ENCODE data around the gene IGFBP6.

Gene IGFBP6

DNA sequence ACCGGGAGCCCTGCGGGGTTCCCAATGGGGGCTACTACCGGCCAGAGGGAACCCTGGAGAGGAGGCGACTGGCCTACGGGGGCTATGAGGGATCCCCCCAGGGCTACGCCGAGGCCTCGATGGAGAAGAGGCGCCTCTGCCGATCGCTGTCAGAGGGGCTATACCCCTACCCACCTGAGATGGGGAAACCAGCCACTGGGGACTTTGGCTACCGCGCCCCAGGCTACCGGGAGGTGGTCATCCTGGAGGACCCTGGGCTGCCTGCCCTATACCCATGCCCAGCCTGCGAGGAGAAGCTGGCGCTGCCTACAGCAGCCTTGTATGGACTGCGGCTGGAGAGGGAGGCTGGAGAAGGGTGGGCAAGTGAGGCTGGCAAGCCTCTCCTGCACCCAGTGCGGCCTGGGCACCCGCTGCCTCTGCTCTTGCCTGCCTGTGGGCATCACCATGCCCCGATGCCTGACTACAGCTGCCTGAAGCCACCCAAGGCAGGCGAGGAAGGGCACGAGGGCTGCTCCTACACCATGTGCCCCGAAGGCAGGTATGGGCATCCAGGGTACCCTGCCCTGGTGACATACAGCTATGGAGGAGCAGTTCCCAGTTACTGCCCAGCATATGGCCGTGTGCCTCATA lies 37.9 kb upstream of the IGFBP6 start:
- DNase-seq (ENCODE audit: low read depth in 3 of 3) = no peak

DNA sequence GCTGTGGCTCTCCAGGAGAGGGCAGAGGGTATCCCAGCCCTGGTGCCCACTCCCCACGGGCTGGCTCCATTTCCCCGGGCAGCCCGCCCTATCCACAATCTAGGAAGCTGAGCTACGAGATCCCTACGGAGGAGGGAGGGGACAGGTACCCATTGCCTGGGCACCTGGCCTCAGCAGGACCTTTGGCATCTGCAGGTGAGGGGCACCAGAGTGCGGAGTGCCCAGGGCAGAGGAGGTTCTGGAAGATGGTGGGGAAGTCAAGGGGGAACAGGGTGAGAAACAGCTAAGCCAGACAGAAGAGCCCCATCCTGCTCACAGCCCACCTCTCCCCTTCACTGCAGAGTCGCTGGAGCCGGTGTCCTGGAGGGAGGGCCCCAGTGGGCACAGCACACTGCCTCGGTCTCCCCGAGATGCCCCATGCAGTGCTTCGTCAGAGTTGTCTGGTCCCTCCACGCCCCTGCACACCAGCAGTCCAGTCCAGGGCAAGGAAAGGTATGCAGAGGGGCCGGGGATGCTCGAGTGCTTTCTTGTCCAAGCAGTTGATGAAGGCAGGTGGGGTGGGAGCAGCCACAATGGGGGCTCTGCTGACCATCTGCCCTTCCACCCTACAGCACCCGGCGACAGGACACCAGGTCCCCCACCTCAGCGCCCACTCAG lies 37.3 kb upstream of the IGFBP6 start:
- no peak for DNase-seq (ENCODE audit: low read depth in 3 of 3)

DNA sequence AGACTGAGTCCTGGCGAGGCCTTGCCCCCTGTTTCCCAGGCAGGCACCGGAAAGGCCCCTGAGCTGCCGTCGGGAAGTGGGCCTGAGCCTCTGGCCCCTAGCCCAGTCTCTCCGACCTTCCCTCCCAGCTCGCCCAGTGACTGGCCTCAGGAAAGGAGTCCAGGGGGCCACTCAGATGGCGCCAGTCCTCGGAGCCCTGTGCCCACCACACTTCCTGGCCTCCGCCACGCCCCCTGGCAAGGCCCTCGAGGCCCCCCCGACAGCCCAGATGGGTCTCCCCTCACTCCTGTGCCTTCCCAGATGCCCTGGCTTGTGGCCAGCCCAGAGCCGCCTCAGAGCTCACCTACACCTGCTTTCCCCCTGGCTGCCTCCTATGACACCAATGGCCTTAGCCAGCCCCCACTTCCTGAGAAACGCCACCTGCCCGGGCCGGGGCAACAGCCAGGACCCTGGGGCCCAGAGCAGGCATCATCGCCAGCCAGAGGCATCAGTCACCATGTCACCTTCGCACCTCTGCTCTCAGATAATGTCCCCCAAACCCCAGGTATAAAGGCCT lies 36.7 kb upstream of the IGFBP6 start:
- DNase-seq (ENCODE audit: low read depth in 3 of 3) = no peak

DNA sequence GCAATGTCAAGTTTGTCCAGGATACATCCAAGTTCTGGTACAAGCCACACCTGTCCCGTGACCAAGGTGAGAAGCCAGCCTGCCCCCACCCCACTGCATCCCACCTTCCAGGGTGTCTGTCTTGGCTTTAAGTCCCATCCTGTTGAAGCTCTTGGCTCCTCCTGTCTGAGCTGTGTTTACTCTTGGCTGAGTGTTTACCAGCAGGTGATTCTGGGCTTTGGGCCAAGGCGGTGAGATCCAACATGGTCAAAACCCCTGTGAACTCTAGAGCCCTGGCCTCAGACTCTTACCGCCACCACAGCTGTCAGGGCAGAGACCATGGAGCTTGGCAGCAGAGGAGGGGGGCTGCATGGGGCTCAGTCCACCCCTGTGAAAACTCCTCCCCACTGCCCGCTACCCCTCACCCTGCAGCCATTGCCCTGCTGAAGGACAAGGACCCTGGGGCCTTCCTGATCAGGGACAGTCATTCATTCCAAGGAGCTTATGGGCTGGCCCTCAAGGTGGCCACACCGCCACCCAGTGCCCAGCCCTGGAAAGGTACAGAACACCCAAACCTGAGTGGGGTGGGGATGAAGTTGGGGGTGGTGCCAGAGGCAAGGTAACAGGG lies 36.0 kb upstream of the IGFBP6 start:
- DNase-seq (ENCODE audit: low read depth in 3 of 3) = no peak

DNA sequence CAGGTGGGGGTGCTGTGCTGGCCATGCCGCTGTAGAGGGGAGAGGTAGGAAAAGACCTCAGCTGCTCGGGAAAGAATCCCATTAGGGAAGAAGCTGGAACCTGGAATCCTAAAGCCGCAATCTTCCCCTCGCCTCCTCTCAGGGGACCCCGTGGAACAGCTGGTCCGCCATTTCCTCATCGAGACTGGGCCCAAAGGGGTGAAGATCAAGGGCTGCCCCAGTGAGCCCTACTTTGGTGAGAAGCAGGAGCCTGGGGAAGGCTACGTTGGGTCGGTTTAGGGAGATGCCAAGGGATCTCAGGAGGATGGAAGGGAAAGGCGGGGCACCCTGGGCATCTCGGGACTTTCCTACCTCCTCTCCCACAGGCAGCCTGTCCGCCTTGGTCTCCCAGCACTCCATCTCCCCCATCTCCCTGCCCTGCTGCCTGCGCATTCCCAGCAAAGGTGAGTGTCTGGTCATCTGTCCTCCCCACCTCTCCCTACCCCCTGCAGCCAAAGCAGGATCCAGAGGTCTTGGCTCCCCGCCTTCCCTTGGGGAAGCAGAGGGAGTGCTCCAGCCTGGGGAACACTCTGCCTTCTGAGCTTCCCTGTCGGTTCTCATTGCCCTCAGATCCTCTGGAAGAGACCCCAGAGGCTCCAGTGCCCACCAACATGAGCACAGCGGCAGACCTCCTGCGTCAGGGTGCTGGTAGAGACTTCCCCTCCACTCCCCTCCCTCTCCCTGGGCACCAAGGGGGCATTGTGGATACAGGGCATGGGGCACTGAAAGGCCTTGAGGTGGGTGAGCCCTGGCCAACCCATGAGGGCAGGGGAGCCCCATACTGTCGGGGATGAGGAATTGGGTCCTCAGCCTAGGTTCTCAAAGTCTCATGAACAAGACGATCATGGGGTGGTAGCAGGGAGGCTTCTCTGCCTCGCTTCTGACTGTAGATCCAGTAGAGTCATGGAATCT lies 35.2 kb upstream of the IGFBP6 start:
- DNase-seq (ENCODE audit: low read depth in 3 of 3) = no peak

DNA sequence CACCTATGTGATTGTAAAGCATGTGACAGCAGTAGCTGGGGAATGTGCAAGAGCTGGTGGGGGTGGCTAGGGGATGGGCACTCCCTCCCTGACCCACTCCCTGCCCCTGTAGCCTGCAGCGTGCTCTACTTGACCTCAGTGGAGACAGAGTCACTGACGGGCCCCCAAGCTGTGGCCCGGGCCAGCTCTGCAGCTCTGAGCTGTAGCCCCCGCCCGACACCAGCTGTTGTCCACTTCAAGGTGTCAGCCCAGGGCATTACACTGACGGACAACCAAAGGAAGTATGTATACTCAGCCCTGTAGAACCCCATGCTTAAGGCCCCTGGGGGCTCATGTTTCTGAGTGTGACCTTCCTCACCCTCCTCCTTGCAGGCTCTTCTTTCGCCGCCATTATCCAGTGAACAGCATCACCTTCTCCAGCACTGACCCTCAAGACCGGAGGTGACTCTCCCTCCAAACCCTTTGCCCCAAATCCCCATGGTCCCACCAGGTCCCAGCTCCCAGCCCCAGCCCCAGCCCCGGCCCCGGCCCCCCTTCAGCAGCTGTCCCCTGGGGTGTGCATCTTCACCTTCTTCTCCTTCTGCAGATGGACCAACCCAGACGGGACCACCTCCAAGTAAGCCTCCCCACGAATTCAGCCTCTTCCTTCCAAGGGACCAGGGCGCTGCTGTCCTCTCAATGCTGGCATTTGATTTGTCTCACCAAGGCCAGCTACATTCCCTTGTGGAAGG lies 34.3 kb upstream of the IGFBP6 start:
- DNase-seq (ENCODE audit: low read depth in 3 of 3) = no peak

DNA sequence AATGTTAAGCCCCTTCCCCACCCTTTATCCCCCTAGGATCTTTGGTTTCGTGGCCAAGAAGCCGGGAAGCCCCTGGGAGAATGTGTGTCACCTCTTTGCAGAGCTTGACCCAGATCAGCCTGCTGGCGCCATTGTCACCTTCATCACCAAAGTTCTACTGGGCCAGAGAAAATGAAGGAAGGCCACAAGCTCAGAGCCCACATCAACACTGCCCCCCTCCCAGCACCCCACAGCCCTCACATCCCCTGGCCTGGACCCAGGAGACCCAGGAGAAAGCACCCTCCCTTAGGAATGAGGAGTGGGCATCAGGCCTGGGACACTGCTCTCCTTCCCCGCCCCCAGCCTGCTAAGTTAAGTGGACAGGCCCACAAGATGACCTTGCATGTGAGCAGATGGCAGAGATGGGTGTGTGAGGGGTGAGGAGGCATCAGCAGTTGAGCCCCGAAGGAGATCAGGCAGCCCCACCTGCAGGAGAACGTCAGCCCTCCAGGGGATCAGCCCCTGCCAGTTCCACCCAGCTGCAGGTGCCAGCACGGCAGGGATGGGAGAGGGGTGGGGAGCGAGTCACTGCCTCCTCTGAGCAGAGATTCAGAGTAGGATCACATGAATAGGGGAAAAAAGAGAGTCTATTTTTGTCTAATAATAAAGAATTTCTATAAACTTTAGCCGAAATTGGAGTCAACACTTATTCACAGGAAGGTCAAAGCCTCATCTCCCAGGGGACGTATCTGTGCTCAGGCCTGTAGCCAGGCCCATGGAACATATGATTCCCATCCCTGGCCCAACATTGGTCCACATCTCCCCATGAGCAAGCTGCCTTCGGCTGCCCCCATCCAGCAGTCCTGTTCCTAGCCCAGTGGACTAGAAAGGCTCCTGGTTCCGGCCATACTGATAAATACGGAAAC lies 33.5 kb upstream of the IGFBP6 start:
- no peak for DNase-seq (ENCODE audit: low read depth in 3 of 3)

DNA sequence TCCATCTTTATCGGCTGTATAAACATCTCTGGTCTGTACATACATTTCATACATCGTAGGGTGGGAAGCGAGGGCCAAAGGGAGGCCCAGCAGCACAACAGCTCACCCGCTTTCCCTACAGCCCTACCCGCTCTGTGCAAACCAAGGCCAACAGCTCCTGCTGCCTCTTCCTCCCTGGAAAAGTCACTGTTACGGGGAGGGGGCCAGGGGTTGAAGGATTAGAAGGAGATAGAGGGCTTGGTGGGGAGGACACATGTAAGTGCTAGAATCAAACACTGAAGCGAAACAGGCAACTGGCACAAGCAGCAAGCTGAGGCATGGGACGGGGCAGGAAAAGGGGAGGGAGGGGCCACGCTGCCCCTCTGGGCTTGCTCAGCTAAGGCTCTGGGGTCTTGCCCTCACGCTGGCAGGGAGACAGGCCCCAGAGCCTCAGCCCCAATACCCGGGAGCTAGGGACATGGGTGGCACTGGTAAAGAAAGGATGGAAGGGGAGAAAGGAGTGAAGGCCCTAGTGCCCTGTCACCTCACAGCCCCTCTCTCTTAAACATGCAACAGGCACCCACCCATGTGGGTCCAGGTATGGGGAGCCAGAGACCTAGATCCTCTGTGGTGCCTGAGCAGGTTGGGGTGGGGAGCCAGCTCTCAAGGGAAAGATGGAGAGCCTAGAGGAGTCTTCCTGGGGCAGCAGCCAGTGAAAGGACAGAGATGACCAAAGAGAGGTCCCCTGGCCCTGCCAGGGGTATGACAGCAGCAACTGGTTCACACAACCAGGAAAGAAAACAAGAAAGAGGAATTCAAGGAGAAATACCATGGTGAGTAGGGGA lies 32.6 kb upstream of the IGFBP6 start:
- DNase-seq (ENCODE audit: low read depth in 3 of 3) = no peak

DNA sequence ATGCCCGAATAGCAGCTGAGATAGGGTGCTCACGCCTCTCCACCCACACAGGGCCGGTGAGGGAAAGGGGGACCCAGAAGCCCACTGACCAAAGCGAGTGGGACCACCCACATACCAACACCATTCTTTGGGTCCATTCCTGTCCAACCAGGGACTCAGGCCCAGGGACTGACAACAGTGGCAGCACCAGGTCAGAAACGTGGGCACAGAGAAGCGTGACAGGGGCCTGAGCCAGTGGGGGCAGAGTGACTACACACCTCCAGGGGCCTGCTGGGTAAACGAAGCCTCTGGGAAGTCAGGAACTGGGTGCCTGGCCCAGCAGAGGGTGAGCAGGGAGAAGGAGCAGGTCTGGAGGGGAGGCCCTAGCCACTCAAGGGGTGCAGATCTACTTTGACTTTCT lies 32.0 kb upstream of the IGFBP6 start:
- no peak for DNase-seq (ENCODE audit: low read depth in 3 of 3)

DNA sequence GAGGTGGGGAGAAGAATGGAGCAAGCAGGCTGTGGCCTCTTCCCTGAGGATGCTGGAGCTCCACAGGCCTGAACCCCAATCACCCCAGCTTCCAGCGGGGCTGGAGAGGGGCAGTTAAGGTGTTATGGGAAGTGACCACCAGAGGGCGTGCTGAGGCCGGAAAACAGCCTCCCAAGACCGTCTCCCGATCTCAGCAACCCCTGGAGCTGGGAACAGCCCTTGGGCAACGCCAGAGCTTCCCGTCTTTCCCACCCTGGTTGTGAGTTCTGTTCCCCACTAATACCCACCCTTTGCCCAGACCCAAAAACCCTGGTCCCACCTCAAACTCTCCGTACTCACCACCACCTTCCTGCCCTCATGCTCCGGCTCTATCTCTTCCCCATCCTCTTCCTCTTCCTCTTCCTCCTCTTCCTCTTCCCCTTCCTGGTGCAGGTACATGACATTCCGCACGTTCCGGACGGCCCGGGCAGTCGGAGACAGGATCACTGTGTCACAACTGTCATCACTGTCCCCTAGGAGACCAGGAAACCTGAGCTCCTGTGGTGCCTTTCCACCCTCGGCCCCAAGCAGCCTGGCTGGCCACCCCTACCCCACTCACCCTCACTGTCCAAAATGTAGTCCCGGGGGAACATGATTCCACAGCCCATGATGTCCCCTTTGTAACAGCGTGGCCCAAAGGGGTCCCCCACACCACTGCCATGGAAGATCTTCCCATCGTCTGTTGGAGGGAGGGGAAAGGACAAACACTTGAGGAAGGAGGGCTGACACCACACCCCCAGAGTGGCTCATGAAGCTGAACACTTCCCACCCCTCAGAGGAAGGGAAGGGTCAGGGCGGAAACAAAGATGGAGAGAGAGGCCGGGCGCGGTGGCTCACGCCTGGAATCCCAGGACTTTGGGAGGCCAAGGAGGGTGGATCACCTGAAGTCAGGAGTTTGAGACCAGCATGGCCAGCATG lies 31.2 kb upstream of the IGFBP6 start:
- DNase-seq (ENCODE audit: low read depth in 3 of 3) = peak; percentile 37 to 70 (median 48)

DNA sequence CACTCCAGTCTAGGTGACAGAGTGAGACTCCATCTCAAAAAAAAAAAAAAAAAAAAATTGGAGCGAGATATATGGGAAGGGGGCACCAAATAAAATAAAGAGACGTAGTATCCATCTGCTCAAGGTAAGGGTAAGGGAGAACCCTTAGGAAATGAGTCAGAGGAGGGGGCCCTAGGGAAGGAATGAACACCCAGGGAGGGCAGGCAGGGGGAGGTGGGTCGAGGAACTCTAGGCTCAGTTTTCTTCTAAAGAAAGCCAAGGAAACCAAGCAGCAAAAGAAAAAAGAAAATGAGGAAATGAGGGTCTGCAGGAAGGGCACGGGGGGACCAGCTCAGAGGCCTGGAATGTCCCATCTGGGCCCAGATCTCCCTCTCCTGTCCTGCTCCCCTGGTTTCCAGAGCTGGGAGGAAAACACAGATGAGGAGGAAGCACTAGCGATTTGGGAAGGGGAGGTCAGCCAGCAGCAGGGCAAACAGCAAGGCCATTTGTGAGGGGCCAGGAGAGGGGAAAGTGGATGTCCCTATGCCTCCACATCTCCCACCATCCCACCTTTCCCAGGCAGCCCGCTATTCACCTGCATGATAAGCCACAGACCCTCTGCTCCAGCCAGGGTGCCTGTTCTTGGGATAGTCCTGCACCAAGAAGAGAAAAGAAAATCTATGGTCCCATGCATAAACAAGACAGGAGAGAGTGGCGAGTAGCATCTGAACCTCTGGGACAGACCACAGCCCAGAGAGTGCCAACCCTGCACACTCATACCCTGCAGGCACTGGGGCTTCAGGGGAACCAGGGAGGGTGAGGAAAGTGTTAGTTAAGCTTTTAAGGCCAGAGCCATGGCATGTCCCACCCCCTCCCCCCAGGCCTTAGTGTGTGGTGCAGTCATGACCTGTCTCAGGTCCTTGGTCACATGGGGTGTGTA lies 30.1 kb upstream of the IGFBP6 start:
- DNase-seq (ENCODE audit: low read depth in 3 of 3) = no peak

DNA sequence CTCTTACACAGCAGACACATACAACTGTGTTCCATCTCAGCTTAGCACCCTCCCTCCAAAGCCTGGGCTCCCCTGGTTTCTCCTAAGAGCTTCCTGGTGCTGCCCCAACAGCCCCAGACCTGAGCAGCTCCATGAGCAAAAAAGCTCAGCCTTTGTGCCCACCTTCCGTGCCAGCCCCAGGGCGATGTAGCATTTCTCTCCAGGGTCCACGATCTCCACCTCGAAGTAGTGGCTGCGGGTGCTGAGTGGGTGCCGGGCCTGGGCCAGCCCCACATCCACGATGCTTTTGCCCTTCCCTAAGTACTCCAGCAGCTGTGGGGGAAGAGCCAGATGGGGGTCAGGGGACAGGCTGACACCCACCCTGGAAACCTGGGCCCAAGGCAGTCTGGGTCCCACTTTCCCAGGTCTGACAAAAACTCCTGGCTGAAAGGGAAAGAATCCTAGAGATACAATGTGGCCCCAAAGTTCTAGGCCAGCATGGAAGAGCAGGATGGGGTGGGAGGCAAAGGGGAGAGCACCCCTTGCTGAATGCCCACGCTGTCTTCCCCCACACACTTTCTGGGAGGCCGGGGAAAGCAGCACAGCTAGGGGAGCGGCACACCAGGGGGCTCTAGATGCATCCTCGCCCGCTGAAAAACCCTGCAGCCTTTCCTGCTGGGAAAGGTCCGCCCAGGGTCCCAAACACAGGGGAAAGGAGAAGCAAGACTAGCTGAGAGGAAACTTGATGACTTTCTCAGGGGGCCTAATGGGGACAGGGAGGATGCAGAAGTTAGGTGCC lies 29.3 kb upstream of the IGFBP6 start:
- DNase-seq (ENCODE audit: low read depth in 3 of 3) = no peak

DNA sequence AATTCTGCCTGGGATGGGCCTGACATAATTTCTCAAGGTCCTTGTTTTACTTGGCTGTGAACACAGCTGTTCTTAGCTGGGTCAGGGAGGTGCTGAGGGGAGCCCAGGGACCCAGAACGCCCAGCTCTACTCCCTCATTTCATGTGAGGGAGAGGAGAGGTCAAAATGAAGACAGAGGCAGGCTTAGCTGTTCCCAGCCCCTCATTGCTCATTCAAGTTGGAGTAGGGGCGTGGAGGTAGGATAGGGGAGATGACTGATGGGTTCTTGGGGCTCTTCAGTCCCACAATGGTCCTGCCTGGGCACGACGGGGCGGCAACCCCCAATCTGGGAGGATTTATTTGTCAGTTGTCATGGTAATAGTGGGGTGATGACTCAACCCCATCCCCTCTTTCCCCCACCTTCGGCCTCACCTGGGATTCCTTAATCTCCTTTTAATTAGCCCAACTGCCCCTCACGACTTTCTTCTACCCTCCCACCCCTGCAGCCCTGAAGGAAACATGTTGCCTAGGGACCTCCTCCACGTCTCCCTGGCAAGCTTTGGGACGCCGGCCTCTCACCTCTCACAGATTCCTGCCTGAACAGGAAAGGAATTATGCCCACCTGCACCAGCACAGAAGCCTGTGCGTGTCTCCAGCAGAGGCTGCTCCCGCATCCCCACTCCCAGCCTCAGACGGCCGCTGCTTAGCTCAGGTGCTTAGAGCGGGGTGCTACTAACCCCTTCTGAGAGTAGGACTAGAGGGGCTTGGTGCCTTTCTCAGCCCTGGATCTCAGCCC lies 28.5 kb upstream of the IGFBP6 start:
- no peak for DNase-seq (ENCODE audit: low read depth in 3 of 3)

DNA sequence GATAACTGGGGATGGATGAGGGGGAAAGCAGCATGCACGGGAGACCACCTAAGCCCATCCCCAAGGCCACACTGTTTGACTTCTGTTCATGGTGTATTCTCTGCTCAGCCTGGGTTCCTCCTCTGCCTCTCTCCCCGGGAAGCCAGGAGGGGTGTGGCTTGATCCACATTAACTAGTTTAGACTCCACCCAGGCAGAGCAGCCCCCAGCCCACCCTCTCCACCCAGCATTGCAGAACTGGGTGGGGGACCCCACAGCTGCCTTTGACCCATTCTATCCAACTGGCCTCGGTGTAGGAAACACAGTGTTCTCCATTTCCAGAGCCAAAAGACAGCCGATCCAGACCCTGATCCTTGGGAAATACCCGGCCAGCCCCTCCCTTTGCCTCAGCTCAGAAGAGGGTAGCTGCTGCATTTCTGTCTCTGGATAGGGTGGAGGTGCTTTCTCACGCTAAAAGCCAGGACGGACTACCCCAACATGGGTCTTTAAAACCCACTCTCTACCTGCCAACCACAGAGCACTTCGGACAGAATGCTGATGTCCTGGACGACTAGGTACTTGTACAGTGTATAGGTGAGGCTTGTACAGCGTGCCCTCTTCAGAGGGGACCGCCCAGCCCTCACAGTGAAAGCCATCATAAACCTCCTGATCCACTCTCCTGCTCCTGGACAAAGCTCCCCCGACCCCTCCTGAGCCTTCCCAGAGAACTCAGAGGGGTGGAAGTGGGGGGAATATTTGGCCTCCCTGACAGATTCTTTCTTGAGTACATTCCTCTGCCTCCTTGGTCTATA lies 27.7 kb upstream of the IGFBP6 start:
- DNase-seq (ENCODE audit: low read depth in 3 of 3) = no peak
